Measurements from ENCODE around the gene GPLD1.

- TF ChIP-seq ZNF274 (IDR thresholded peaks at IDR 0.05; ENCODE audit: low read depth, low read length): no peak
- no peak for TF ChIP-seq YY1 (IDR thresholded peaks at IDR 0.05; ENCODE audit: insufficient read depth, insufficient read length)
These were observed 85.9 kb downstream of the GPLD1 start for GRCh38 chr6:24403501-24403824.

Data from NT2/D1 (cell line).